ENCODE measurements around the gene LRMDA.
"Not testable (repeated sequence)": the region's sequence is repeated elsewhere in the genome, so short reads cannot be mapped to it uniquely, and the experiment has no call there.

LRMDA gene

GRCh38 chr10:75743291-75743778 lies 311.9 kb downstream of the LRMDA start:
- Histone ChIP-seq H2AFZ (ENCODE audit: low read depth, low read length, severe bottlenecking) (no peak overlapping the region), H3K9me2 (replicated peaks; ENCODE audit: insufficient read depth, low read length) (no peaks in the 10 kb centered on the region), H3K36me3 (ENCODE audit: low read length) (no peaks in the 10 kb centered on the region), H3K27me3 (ENCODE audit: low read length) (no peaks in the 10 kb centered on the region), H3F3A (ENCODE audit: insufficient read depth) (no peaks in the 10 kb centered on the region), H3K9ac (ENCODE audit: low read length) (no peak overlapping the region), H3K79me2 (ENCODE audit: insufficient read depth, low read length) (no peaks in the 10 kb centered on the region), H3K27ac (ENCODE audit: low read depth, low read length) (no peak overlapping the region), H3K4me2 (ENCODE audit: low read depth, low read length, poor library complexity, severe bottlenecking) (no peak overlapping the region), H3K9me3 (ENCODE audit: insufficient read depth, low read length) (no peaks in the 10 kb centered on the region), H3K4me3 (ENCODE audit: insufficient read depth, low read length, poor library complexity, severe bottlenecking) (no peak overlapping the region), H4K20me1 (ENCODE audit: low read depth, low read length) (no peaks in the 10 kb centered on the region)
- TF ChIP-seq EZH2phosphoT487 (conservative IDR thresholded peaks at IDR 0.05; ENCODE audit: low read length) = no peak
- no peak for TF ChIP-seq CTCF (IDR thresholded peaks at IDR 0.05; ENCODE audit: insufficient read depth, low read length, poor library complexity, severe bottlenecking)

GRCh38 chr10:75744261-75744660 lies 312.8 kb downstream of the LRMDA start:
- no peaks in the 10 kb centered on the region for H3K79me2 ChIP-seq (ENCODE audit: insufficient read depth, low read length)

GRCh38 chr10:75746356-75746755 lies 314.9 kb downstream of the LRMDA start:
- H3F3A ChIP-seq (ENCODE audit: insufficient read depth) = no peaks in the 10 kb centered on the region
- no peak overlapping the region for H3K27ac ChIP-seq (ENCODE audit: low read depth, low read length)
- H3K9ac ChIP-seq (ENCODE audit: low read length) = no peak overlapping the region
- H3K4me2 ChIP-seq (ENCODE audit: low read depth, low read length, poor library complexity, severe bottlenecking) = no peak overlapping the region
- H2AFZ ChIP-seq (ENCODE audit: low read depth, low read length, severe bottlenecking) = no peak overlapping the region
- H4K20me1 ChIP-seq (ENCODE audit: low read depth, low read length) = no peaks in the 10 kb centered on the region
- no peaks in the 10 kb centered on the region for H3K9me3 ChIP-seq (ENCODE audit: insufficient read depth, low read length)
- no peaks in the 10 kb centered on the region for H3K27me3 ChIP-seq (ENCODE audit: low read length)
- H3K9me2 ChIP-seq (replicated peaks; ENCODE audit: insufficient read depth, low read length) = no peaks in the 10 kb centered on the region
- H3K4me3 ChIP-seq (ENCODE audit: insufficient read depth, low read length, poor library complexity, severe bottlenecking) = no peak overlapping the region
- H3K79me2 ChIP-seq (ENCODE audit: insufficient read depth, low read length) = no peaks in the 10 kb centered on the region
- no peaks in the 10 kb centered on the region for H3K36me3 ChIP-seq (ENCODE audit: low read length)
- no peak for TF ChIP-seq EZH2phosphoT487 (conservative IDR thresholded peaks at IDR 0.05; ENCODE audit: low read length)
- no peak for TF ChIP-seq CTCF (IDR thresholded peaks at IDR 0.05; ENCODE audit: insufficient read depth, low read length, poor library complexity, severe bottlenecking)

More at GRCh38 chr10:75744261-75744660, 312.8 kb downstream of the LRMDA start:
- no peak for TF ChIP-seq CTCF (IDR thresholded peaks at IDR 0.05; ENCODE audit: insufficient read depth, low read length, poor library complexity, severe bottlenecking)
- no peak for TF ChIP-seq EZH2phosphoT487 (conservative IDR thresholded peaks at IDR 0.05; ENCODE audit: low read length)
- Histone ChIP-seq H3F3A (ENCODE audit: insufficient read depth) (no peaks in the 10 kb centered on the region), H3K27ac (ENCODE audit: low read depth, low read length) (no peak overlapping the region), H3K9me2 (replicated peaks; ENCODE audit: insufficient read depth, low read length) (no peaks in the 10 kb centered on the region), H3K27me3 (ENCODE audit: low read length) (no peaks in the 10 kb centered on the region), H3K9ac (ENCODE audit: low read length) (no peak overlapping the region), H3K9me3 (ENCODE audit: insufficient read depth, low read length) (no peaks in the 10 kb centered on the region), H3K4me3 (ENCODE audit: insufficient read depth, low read length, poor library complexity, severe bottlenecking) (no peak overlapping the region), H4K20me1 (ENCODE audit: low read depth, low read length) (no peaks in the 10 kb centered on the region), H2AFZ (ENCODE audit: low read depth, low read length, severe bottlenecking) (no peak overlapping the region), H3K36me3 (ENCODE audit: low read length) (no peaks in the 10 kb centered on the region), H3K4me2 (ENCODE audit: low read depth, low read length, poor library complexity, severe bottlenecking) (no peak overlapping the region)

- H3K27me3 ChIP-seq (ENCODE audit: low read length); H3K9me2 ChIP-seq (replicated peaks; ENCODE audit: insufficient read depth, low read length); H4K20me1 ChIP-seq (ENCODE audit: low read depth, low read length); H3K9ac ChIP-seq (ENCODE audit: low read length); H3K79me2 ChIP-seq (ENCODE audit: insufficient read depth, low read length); H3F3A ChIP-seq (ENCODE audit: insufficient read depth); H3K4me2 ChIP-seq (ENCODE audit: low read depth, low read length, poor library complexity, severe bottlenecking); H2AFZ ChIP-seq (ENCODE audit: low read depth, low read length, severe bottlenecking); H3K4me3 ChIP-seq (ENCODE audit: insufficient read depth, low read length, poor library complexity, severe bottlenecking); H3K36me3 ChIP-seq (ENCODE audit: low read length); H3K27ac ChIP-seq (ENCODE audit: low read depth, low read length); H3K9me3 ChIP-seq (ENCODE audit: insufficient read depth, low read length): not testable (repeated sequence)
These were observed 318.9 kb downstream of the LRMDA start for GRCh38 chr10:75750093-75750875.

Data from SU-DHL-6 (cell line).